ENCODE results near the gene STX8. TPM values are rescaled to one million over a fixed set of nuclear protein-coding genes. Genes with fewer than 3 reads are reported as not detected.

STX8 gene
- total and polyA plus RNA-seq, 4 donors = 14.7 to 39.5 (median 28.7) TPM

DNA sequence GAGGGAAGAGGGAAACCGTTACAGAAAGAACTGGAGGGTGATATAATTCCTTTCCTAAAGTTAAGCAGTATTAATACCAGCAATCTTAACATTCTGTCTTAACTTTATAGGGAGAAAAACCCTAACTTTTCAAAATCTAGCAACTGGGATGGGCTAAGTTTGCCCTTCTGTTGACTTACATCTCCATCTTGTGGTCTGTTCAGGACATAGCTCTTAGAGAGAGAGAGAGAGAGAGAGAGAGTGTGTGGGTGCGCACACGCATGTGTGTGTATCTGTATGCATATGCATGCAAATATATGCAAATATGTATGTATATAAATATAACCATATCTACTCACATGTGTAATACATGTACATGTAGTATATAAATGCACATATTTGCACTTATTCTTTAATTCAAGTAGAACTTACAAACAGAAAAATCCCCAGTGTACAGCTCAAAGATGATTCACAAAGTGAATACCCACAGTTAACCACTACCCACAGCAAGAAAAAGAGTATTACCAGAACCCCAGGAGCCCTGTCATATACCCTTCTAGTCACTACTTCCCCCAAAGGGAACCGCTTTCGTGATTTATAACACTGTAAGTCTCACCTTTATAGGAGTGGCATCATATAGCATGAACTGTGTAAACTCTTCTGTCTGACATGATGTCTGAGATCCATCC lies 46.5 kb downstream of the STX8 start:
- no peak for DNase-seq (ENCODE audit: low spot score)
- no peaks in the 10 kb centered on the region for H3K9me3 ChIP-seq (ENCODE audit: control insufficient read depth in 4 of 4, low read length in 3 of 4)
- TF ChIP-seq EGR1 (IDR thresholded peaks at IDR 0.05; ENCODE audit: low read depth in 2 of 2) (no peak), RAD21 (IDR thresholded peaks at IDR 0.05) (peak; percentile 64 to 70), NR2F2 (IDR thresholded peaks at IDR 0.05) (no peak), TAF1 (conservative IDR thresholded peaks at IDR 0.05) (no peak)
- TF ChIP-seq, protein P1, sequence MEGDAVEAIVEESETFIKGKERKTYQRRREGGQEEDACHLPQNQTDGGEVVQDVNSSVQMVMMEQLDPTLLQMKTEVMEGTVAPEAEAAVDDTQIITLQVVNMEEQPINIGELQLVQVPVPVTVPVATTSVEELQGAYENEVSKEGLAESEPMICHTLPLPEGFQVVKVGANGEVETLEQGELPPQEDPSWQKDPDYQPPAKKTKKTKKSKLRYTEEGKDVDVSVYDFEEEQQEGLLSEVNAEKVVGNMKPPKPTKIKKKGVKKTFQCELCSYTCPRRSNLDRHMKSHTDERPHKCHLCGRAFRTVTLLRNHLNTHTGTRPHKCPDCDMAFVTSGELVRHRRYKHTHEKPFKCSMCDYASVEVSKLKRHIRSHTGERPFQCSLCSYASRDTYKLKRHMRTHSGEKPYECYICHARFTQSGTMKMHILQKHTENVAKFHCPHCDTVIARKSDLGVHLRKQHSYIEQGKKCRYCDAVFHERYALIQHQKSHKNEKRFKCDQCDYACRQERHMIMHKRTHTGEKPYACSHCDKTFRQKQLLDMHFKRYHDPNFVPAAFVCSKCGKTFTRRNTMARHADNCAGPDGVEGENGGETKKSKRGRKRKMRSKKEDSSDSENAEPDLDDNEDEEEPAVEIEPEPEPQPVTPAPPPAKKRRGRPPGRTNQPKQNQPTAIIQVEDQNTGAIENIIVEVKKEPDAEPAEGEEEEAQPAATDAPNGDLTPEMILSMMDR (IDR thresholded peaks at IDR 0.05; ENCODE audit: low read depth, low read length, missing input control) = peak; percentile 27
- H3K4me3 ChIP-seq (ENCODE audit: low read depth in 1 of 3, low read length in 3 of 3) = no peak overlapping the region
- no peaks in the 10 kb centered on the region for H3K4me1 ChIP-seq (ENCODE audit: control insufficient read depth in 4 of 4, insufficient read depth in 4 of 4, low read length in 3 of 4)
- H3K36me3 ChIP-seq (ENCODE audit: control insufficient read depth in 4 of 4, insufficient read depth in 3 of 4, low read depth in 1 of 4, low read length in 3 of 4) = no peaks in the 10 kb centered on the region
- H3K27ac ChIP-seq (ENCODE audit: low read depth in 1 of 2, low read length in 2 of 2) = no peak overlapping the region
- 69% methylated on average over 5 of the region's 5 CpGs for WGBS
- no peaks in the 10 kb centered on the region for H3K27me3 ChIP-seq (ENCODE audit: control insufficient read depth in 4 of 4, insufficient read depth in 4 of 4, low read length in 3 of 4)
- H3K9ac ChIP-seq (ENCODE audit: low read depth in 1 of 2, low read length in 2 of 2) = no peak overlapping the region

DNA sequence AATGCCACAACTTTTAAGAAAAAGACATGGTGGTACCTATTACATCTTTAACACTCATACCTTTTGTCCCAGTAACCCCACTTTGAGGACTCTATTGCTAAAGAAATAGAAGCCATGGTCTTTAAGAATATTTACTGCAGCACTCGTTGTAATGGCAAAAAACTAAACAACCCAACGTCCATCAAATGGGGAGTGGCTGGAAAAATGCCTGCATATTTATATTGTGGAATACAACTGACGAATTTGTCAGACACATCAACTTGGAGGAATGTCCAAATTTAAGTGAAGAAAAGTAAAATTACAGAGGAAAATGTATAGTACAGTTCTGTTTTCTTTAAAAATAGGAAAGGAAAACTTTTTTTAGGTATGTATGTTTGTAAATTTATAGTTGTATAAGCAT lies 47.8 kb downstream of the STX8 start:
- TF ChIP-seq EGR1 (IDR thresholded peaks at IDR 0.05; ENCODE audit: low read depth in 2 of 2) (no peak), TAF1 (conservative IDR thresholded peaks at IDR 0.05) (no peak), YY1 (IDR thresholded peaks at IDR 0.05) (no peak), GABPA (IDR thresholded peaks at IDR 0.05 in 1 of 2, conservative IDR thresholded peaks at IDR 0.05 in 1 of 2) (no peak), SP1 (IDR thresholded peaks at IDR 0.05) (no peak), FOXA2 (IDR thresholded peaks at IDR 0.05) (no peak), RAD21 (IDR thresholded peaks at IDR 0.05) (no peak), NR2F2 (IDR thresholded peaks at IDR 0.05) (no peak), HNF4A (conservative IDR thresholded peaks at IDR 0.05) (no peak), FOXA1 (IDR thresholded peaks at IDR 0.05) (no peak), JUND (IDR thresholded peaks at IDR 0.05) (no peak), HNF4G (IDR thresholded peaks at IDR 0.05) (no peak), RXRA (IDR thresholded peaks at IDR 0.05) (no peak)
- TF ChIP-seq, protein P2, sequence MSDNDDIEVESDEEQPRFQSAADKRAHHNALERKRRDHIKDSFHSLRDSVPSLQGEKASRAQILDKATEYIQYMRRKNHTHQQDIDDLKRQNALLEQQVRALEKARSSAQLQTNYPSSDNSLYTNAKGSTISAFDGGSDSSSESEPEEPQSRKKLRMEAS (IDR thresholded peaks at IDR 0.05) = no peak
- TF ChIP-seq, protein P1 (IDR thresholded peaks at IDR 0.05; ENCODE audit: low read depth, low read length, missing input control) = no peak
- TF ChIP-seq, protein P3, sequence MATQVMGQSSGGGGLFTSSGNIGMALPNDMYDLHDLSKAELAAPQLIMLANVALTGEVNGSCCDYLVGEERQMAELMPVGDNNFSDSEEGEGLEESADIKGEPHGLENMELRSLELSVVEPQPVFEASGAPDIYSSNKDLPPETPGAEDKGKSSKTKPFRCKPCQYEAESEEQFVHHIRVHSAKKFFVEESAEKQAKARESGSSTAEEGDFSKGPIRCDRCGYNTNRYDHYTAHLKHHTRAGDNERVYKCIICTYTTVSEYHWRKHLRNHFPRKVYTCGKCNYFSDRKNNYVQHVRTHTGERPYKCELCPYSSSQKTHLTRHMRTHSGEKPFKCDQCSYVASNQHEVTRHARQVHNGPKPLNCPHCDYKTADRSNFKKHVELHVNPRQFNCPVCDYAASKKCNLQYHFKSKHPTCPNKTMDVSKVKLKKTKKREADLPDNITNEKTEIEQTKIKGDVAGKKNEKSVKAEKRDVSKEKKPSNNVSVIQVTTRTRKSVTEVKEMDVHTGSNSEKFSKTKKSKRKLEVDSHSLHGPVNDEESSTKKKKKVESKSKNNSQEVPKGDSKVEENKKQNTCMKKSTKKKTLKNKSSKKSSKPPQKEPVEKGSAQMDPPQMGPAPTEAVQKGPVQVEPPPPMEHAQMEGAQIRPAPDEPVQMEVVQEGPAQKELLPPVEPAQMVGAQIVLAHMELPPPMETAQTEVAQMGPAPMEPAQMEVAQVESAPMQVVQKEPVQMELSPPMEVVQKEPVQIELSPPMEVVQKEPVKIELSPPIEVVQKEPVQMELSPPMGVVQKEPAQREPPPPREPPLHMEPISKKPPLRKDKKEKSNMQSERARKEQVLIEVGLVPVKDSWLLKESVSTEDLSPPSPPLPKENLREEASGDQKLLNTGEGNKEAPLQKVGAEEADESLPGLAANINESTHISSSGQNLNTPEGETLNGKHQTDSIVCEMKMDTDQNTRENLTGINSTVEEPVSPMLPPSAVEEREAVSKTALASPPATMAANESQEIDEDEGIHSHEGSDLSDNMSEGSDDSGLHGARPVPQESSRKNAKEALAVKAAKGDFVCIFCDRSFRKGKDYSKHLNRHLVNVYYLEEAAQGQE (IDR thresholded peaks at IDR 0.05) = no peak
- TF ChIP-seq, protein P4, sequence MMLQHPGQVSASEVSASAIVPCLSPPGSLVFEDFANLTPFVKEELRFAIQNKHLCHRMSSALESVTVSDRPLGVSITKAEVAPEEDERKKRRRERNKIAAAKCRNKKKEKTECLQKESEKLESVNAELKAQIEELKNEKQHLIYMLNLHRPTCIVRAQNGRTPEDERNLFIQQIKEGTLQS (IDR thresholded peaks at IDR 0.05) = no peak
- TF ChIP-seq, protein P5, sequence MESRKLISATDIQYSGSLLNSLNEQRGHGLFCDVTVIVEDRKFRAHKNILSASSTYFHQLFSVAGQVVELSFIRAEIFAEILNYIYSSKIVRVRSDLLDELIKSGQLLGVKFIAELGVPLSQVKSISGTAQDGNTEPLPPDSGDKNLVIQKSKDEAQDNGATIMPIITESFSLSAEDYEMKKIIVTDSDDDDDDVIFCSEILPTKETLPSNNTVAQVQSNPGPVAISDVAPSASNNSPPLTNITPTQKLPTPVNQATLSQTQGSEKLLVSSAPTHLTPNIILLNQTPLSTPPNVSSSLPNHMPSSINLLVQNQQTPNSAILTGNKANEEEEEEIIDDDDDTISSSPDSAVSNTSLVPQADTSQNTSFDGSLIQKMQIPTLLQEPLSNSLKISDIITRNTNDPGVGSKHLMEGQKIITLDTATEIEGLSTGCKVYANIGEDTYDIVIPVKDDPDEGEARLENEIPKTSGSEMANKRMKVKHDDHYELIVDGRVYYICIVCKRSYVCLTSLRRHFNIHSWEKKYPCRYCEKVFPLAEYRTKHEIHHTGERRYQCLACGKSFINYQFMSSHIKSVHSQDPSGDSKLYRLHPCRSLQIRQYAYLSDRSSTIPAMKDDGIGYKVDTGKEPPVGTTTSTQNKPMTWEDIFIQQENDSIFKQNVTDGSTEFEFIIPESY (IDR thresholded peaks at IDR 0.05) = no peak
- H3K4me1 ChIP-seq (ENCODE audit: control insufficient read depth in 4 of 4, insufficient read depth in 4 of 4, low read length in 3 of 4) = no peaks in the 10 kb centered on the region
- H3K9ac ChIP-seq (ENCODE audit: low read depth in 1 of 2, low read length in 2 of 2) = no peak overlapping the region
- no peak for DNase-seq (ENCODE audit: low spot score)
- no peaks in the 10 kb centered on the region for H3K9me3 ChIP-seq (ENCODE audit: control insufficient read depth in 4 of 4, low read length in 3 of 4)
- H3K4me3 ChIP-seq (ENCODE audit: low read depth in 1 of 3, low read length in 3 of 3) = no peak overlapping the region
- WGBS = 74% methylated on average over 3 of the region's 3 CpGs
- H3K36me3 ChIP-seq (ENCODE audit: control insufficient read depth in 4 of 4, insufficient read depth in 3 of 4, low read depth in 1 of 4, low read length in 3 of 4) = no peaks in the 10 kb centered on the region
- H3K27ac ChIP-seq (ENCODE audit: low read depth in 1 of 2, low read length in 2 of 2) = no peak overlapping the region
- H3K27me3 ChIP-seq (ENCODE audit: control insufficient read depth in 4 of 4, insufficient read depth in 4 of 4, low read length in 3 of 4) = no peaks in the 10 kb centered on the region

Data from liver (tissue), 9 donors.